ENCODE measurements around the gene UVRAG. TPM values are rescaled to one million over a fixed set of nuclear protein-coding genes. Genes with fewer than 3 reads are reported as not detected.

The UVRAG gene
- total RNA-seq, 1 experiment from 2014 or later: 19.3 TPM

DNA sequence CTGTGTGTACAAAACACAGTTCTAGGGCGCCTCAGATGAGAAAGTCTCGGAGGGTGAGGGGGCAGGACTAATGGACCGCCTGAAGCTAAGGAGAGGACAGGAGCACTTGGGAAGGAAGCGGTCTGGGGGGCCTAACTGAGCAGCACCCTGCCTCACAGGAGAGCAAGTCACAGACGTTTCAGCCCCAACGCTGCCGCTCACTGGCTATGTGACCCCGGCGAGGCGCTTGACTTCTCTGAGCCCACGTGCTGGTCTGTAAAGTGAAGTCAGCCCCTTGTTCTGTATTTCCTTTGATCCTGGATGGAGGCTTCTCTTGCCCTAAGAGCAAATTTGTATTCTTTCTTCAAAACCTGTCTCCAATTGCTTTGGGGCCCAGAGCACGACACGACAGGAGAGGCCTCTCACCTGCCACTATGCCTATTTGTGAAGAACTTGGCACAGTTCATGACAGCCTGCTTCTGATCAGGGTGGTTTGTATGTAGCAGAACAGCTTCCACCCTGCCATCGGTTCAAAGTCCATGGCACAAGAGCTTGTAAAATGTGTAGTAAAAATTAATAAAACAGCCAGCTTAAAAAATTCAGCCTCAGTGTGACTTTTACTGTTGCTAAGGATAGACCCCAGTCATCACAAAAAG is 332.2 kb downstream of the UVRAG start:
- DNase-seq (ENCODE audit: low spot score): no peak

- no peak for DNase-seq (ENCODE audit: low spot score)
These were observed 333.2 kb downstream of the UVRAG start for GRCh38 chr11:76148231-76148630.

GRCh38 chr11:76148941-76149613 is 334.1 kb downstream of the UVRAG start:
- DNase-seq (ENCODE audit: low spot score): peak; percentile 31

DNA sequence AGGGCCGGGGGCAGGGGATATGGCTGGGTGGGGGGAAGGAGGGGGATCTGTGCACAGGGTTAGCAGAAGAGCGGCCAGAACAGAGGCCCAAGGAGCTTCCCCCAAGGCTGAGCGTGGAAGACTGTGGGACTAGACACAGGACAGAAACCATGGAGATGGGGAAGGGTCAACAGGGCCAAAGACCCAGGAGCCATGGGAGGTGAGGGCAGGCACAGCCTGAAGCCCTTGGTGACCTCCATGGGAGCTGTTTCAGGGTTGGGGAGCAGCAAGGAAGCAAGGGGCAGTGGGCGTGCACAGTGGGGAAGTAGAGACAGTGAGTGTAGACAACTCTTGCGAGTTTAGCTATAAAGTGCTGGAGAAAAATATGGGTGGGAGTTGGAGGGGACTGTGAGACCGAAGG is 334.7 kb downstream of the UVRAG start:
- DNase-seq (ENCODE audit: low spot score): no peak

DNA sequence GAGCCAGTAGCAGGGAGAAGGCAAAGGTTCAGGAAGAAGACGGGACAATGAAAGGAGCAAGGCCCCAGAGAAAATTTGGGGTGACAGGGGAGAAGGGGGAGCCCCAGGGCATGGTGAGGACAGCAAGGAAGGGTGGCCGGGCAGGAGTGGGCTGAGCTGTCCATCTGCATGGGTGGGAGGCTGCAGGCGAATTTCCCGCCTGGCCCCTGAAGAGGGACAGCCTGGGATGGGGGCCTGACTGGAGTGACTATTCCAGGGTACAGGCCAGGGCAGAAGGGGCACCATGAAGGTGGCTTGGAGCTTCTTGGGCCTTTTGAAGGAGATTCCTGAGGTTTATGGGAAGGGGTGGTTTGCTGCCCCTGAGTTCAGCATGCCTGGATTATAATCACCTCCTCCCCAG is 335.1 kb downstream of the UVRAG start:
- DNase-seq (ENCODE audit: low spot score): no peak

DNA sequence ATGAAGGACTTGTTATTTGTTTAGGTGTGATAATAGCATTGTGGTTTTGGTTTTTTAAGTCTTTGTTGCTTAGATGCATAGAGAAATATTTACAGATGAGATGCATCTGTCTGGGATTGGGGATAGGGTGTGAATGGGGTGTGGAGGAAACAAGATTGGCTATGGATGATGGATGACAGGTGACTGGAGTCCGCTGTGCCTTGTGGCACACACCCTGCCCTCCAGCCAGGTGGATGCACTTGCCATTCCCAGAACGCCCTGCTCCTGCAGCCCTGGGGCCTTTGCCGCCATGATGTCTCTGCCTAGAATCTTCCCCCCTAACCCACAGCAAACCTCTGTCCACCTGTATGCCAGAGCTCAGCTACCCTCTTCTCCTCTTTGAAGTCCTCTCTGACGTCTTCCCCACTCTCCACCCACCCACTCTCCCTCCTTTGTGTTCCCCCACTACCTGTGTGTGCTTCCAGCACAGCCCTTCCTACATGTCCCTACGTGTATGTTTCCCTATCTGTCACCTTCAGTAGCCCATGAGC is 336.6 kb downstream of the UVRAG start:
- DNase-seq (ENCODE audit: low spot score): no peak

DNA sequence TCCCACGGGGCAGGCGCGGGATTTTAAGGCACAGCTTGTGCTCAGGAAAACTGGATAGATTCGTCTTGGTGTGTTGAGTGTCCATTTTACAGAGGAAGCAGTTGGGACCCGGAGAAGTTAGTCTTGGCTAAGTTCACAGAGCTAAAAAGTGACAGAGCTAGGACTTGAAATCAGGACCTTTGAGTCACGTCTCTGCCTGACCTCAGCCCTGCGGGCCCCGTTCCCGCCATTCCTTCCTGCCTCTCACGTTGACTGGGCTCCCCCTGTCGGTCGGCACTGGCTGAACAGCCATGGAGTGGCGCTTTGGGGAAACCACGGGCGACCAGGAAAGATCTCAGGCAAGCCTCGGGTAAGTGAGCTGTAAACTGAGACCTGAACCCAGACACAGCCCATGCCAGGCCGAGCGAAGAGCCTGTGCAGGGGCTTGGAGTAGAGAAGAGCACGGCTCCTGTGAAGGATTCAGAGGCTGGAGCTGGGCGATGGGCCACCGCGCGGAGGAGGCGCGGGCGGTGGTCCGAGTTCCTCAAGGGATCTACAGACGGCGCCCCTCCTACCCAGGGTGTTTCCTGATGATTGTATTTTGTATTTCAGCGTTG is 337.2 kb downstream of the UVRAG start:
- DNase-seq (ENCODE audit: low spot score): peak; percentile 70

DNA sequence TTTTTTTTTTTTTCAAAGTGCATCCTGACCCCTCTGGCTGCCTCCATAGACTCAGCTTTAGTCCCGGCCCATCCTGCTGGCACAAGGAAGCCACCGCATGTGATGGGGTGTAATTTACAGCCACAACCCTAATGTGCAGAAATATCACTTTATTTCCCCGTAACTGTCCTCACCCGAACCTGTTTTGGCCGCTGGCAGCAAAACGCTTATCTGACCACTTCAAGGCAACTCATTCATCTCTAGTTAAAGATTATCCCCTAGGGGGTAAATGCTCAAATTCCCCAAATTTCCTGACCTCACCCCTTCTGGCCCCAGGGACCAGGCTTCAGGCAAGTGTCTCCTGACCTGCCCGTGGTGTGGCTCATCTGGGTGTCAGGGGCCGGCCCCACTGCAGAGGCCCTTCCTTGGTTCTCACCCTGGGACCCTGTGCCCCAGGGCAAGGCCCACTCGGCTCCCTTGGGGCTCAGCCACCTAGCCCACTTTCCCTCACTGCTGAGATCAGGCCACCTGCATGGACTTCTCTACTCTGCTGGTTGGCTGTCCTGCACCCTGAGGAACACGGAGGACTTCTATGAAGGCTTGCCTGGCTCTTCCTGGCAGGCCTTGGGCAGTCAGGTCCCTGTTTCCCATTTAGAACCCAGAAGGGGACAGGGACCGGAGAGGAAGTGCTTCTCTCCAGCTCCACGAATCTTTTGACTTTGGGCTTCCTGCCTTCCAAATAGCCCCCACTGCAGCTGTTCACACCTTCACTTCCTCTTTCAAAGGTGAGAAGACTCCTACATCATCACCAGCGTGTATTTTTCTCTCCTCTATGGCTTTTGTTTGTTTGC is 337.9 kb downstream of the UVRAG start:
- DNase-seq (ENCODE audit: low spot score): no peak

DNA sequence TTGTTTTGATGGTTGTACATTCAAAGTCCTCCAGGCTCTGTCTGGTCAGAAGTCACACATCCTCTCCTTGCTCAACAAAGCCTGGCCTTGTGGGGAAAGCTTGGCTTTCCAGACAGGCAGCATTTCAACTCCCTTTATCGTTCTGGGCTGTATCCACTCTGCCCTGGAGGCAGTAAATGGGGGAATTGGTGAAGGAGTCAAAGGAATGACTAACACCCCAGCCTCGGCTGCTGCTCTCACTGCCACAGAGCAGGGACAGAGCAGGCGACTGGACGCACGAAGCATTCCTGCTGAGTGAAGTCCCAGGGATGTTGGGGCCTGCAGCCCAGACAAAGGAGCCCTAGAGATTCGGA is 338.5 kb downstream of the UVRAG start:
- peak; percentile 13 for DNase-seq (ENCODE audit: low spot score)

- DNase-seq (ENCODE audit: low spot score): no peak
These were observed 340.7 kb downstream of the UVRAG start for GRCh38 chr11:76155500-76156227.

DNA sequence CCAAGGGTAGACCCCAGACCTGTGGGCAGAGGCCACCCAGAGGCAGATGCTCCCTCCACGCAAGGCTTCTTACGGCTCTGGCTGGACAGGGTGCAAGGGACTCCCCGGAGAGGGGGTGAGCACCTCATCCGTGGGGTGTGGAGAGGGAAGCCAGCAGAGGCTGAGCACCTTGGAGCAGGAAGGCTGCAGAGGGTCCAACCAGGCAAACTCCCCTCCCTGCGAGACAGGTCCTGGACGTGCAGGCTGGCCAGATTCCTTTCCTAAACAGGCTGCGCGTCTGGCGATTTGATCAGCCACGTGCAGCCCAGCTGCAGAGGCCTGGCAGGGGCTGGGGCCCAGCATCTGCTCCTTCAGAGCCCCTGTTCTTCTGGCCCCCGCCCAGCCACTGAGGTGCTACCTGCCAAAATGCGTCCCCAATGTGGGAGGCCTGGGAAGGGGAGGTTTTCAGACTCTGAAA is 342.0 kb downstream of the UVRAG start:
- DNase-seq (ENCODE audit: low spot score): no peak

DNA sequence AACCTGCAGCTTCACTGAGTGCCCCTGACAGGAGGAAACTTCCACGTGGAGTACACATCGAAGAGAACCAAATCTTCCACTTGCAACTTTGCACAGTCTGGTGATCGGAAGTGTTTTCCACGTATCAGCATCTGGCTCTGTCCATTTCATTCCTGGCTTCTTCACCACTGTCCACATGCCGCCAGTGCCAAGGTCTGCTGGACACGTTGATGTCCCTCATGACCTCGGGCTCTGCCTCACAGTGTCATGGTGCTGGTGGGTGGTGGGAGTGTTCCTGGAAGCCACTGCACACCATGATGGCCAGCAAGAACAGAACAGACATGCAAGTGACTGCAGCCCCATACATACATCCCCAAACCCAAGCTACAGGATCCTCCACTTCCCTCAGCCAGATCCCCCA is 342.9 kb downstream of the UVRAG start:
- DNase-seq (ENCODE audit: low spot score): no peak

DNA sequence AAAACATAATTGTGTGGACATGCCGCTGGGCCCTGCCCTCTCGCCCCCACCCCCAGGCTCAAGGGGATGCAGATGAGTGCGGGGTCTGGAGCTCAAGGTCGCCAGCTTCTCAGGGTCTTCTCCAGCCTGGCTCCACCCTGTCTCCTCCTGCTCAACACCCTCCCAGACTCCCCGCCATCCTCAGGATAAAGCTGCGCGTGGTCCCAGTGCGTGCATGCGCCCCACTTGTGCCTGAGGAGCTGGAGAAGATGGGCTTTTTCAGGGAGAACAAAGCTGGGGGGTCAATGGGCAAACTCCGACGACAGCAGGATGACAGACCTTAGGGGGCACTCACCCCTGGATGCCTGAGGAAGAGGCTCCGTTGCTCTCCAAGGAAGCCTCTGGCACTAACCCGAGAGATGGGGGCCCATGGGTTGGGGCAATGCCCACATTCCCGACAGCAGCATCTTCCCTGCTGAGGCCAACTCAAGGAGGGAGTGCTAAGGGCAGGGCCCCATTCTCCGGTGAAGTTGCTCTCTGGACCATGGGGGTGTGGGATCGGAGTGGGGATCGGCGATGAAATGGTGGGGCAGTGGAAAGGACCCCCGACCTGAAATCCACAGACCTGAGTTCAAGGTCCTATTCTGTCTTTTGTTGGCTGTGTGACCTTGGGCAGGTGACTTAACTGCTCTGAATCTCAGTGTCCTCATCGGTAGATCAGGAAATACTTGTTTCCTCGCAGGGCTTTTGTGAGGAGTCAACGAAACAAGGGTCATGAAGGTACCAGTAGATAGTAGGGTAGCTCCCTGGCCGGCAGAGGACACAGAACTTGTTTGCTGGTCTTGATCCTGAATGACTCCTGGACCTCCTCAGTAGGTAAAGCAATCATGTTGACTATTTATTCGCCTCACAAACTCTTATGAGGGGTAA is 343.6 kb downstream of the UVRAG start:
- DNase-seq (ENCODE audit: low spot score): no peak

GRCh38 chr11:76159303-76159937 is 344.4 kb downstream of the UVRAG start:
- DNase-seq (ENCODE audit: low spot score): no peak

DNA sequence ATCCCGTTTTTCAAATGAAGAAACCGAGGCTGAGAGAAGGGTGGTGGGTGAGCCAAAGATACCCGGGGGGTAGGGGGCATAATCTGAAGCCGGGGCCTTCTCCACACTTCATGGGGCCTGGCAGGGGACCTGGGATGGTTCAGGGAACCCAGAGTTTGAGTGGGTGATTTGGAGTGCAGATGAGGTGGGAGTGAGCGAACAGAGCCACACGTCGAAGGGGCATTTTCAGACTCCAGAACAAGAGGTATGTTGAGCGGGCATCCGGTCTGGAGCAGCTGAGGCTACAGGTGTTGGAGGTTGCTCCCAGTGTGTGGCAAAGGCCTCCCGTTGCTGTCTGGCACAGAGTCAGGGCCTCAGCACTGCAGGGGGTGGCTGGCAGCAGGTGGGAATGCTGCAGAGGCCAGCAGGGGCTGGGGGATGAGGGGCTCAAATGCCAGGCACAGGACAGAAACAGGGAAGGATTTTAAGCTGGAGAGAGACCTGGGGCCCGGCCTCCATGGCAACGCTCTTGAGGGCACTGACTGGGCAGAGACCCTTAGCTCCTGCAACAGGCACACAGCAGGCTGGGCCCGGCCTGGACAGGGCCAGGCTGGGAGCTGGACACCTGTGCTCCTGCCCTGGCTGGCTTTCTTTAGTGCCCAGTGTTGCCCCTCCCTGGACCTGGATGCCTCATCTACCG is 345.1 kb downstream of the UVRAG start:
- DNase-seq (ENCODE audit: low spot score): no peak

GRCh38 chr11:76160856-76161255 is 345.8 kb downstream of the UVRAG start:
- no peak for DNase-seq (ENCODE audit: low spot score)

DNA sequence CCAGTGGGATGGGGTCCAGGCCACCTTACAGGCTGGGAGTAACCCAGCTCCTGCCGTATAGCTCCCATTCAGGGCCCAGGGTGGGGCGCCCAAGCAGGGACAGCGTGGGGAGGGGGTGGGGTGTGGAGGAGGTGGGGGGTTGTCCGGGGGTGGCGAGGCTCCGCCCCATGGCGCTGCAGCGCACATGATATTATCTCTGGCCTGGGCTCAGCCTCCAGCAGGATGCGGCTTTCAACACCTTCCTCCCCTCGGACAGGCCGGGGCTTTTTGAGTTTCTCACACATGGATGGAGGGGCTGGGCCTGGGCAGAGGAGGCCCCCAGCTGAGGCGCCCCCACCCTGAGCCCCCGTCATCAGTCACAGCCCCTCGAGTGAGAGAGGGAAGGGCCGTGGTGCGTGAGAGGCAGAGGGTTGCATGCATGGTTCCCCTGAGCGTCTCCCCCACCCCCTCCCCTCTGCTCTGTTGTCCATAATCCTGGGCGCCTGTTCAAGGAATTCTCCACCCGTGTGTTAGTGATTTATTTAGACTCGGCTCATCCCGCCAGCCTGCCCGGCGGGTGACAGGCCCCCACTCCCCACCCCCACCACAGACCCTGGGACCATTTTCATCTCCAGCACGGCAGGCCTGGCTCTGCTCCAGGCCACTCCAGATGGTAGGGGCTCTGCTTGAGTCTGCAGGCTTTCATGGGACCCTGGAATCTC is 346.4 kb downstream of the UVRAG start:
- DNase-seq (ENCODE audit: low spot score): no peak
